HepG2 (cell line): Measurements from ENCODE around the gene RSF1. TPM values are rescaled to one million over a fixed set of nuclear protein-coding genes. Genes with fewer than 3 reads are reported as not detected.

ENCODE experiments used
- ATF1 ChIP-seq: IDR thresholded peaks from 2 replicates; pipeline ENCODE4 v1.6.1; 2016; ENCODE audit warnings: mild to moderate bottlenecking, control low read depth
- CCAR2 ChIP-seq: fragments of 200-400 bp; formaldehyde crosslinking; optimal IDR thresholded peaks from 2 replicates; pipeline ENCODE3; 2018; ENCODE audit warnings: low read depth, mild to moderate bottlenecking, low read length, moderate library complexity
- CEBPB ChIP-seq: IDR thresholded peaks from 2 replicates; pipeline ENCODE4 v1.6.1; 2011; ENCODE audit warnings: low read depth, low read length, improper control_type of control experiment, borderline replicate concordance
- EHMT2 ChIP-seq: fragments of 200-600 bp; sonication (generic); IDR thresholded peaks from 2 replicates; pipeline ENCODE4 v1.7.0; 2017; ENCODE audit warnings: antibody characterized with exemption, low read depth, low read length, borderline replicate concordance
- HNRNPL ChIP-seq: fragments of 200-400 bp; formaldehyde crosslinking; IDR thresholded peaks from 2 replicates; pipeline ENCODE4 v1.6.1; 2017; ENCODE audit warnings: mild to moderate bottlenecking, low read depth, low read length
- MAFF ChIP-seq: IDR thresholded peaks from 2 replicates; pipeline ENCODE4 v1.6.1; 2011; ENCODE audit warnings: low read depth, low read length, improper control_type of control experiment
- NFE2L2 ChIP-seq: fragments of 150-350 bp; IDR thresholded peaks from 2 replicates; pipeline ENCODE4 v1.6.1; 2014; ENCODE audit warnings: low read length
- RAD51 ChIP-seq: fragments of 450-650 bp; IDR thresholded peaks from 2 replicates; pipeline ENCODE4 v1.6.1; 2016; ENCODE audit warnings: borderline replicate concordance
- SKI ChIP-seq: fragments of 450-650 bp; IDR thresholded peaks from one replicate; pipeline ENCODE4 v1.6.1; 2018; ENCODE audit warnings: mild to moderate bottlenecking; ENCODE audit not compliant: partially characterized antibody
- TARDBP ChIP-seq: sonication (generic); formaldehyde crosslinking; IDR thresholded peaks from 2 replicates; pipeline ENCODE4 v1.8.0; 2022; ENCODE audit warnings: mild to moderate bottlenecking, missing genetic modification reagents
- TSC22D2 ChIP-seq: sonication (generic); formaldehyde crosslinking; IDR thresholded peaks from 2 replicates; pipeline ENCODE4 v1.5.1; 2020; ENCODE audit warnings: missing genetic modification reagents, mild to moderate bottlenecking, borderline replicate concordance
- ZKSCAN1 ChIP-seq: fragments of 150-350 bp; IDR thresholded peaks from 2 replicates; pipeline ENCODE4 v1.6.1; 2014; ENCODE audit warnings: low read length
- ZNF468 ChIP-seq: sonication (generic); formaldehyde crosslinking; IDR thresholded peaks from 2 replicates; pipeline ENCODE4 v1.8.0; 2022; ENCODE audit warnings: mild to moderate bottlenecking, moderate library complexity, missing genetic modification reagents
- ZNF558 ChIP-seq: sonication (generic); formaldehyde crosslinking; IDR thresholded peaks from 2 replicates; pipeline ENCODE4 v1.9.0; 2022; ENCODE audit warnings: mild to moderate bottlenecking, missing genetic modification reagents, borderline replicate concordance
- ZNF570 ChIP-seq: sonication (generic); formaldehyde crosslinking; IDR thresholded peaks from 2 replicates; pipeline ENCODE4 v1.4.0; 2020; ENCODE audit warnings: mild to moderate bottlenecking, missing genetic modification reagents, borderline replicate concordance
- ZNF670 ChIP-seq: sonication (generic); formaldehyde crosslinking; IDR thresholded peaks from 2 replicates; pipeline ENCODE4 v1.8.0; 2022; ENCODE audit warnings: mild to moderate bottlenecking, missing genetic modification reagents, borderline replicate concordance
- ZNF768 ChIP-seq: sonication (generic); formaldehyde crosslinking; IDR thresholded peaks from 2 replicates; pipeline ENCODE4 v1.4.0; 2020; ENCODE audit warnings: missing genetic modification reagents
- polyA plus RNA-seq, 8 experiments: library from polyadenylated mRNA; depleted of rRNA in 3 of 8; stranded (reverse) in 7 of 8; unstranded in 1 of 8; fragments of >200 nt; fragmentation: Illumina TruSeq in 4 of 8; extraction: Trizol in 4 of 8; gene quantifications; 2 replicates each; pipeline versions ENCODE4 v1.2.1 to v1.2.3, GENCODE V29; 2011 to 2016; ENCODE audit warnings: low read depth in 4 of 8, missing spikeins in 1 of 8, mixed read lengths in 1 of 8; ENCODE audit not compliant: insufficient read depth in 1 of 8
- total RNA-seq, 5 experiments: library from RNA; depleted of rRNA; stranded (reverse); fragments of >200 nt; fragmentation: Illumina TruSeq; extraction: Trizol; gene quantifications; 2 replicates each; pipeline ENCODE4 v1.2.3, GENCODE V29; 2016; ENCODE audit warnings: low read depth in 1 of 5
- TF ChIP-seq, protein P1 (sequence below): sonication (generic); formaldehyde crosslinking; IDR thresholded peaks from 2 replicates; pipeline ENCODE4 v1.4.0; 2020; ENCODE audit warnings: missing genetic modification reagents
- TF ChIP-seq, protein P2 (sequence below): sonication (generic); formaldehyde crosslinking; IDR thresholded peaks from 2 replicates; pipeline ENCODE4 v1.8.0; 2022; ENCODE audit warnings: mild to moderate bottlenecking, missing genetic modification reagents, moderate library complexity
- TF ChIP-seq, protein P3 (sequence below): sonication (generic); formaldehyde crosslinking; IDR thresholded peaks from 2 replicates; pipeline ENCODE4 v1.4.0; 2020; ENCODE audit warnings: missing genetic modification reagents
- TF ChIP-seq, protein P4 (sequence below): sonication (generic); formaldehyde crosslinking; IDR thresholded peaks from 2 replicates; pipeline ENCODE4 v1.4.0; 2020; ENCODE audit warnings: mild to moderate bottlenecking, missing genetic modification reagents
- TF ChIP-seq, protein P5 (sequence below): sonication (generic); formaldehyde crosslinking; IDR thresholded peaks from 2 replicates; pipeline ENCODE4 v1.5.1; 2020; ENCODE audit warnings: mild to moderate bottlenecking, missing genetic modification reagents, moderate library complexity

RSF1 gene
- total and polyA plus RNA-seq, 2 of the 13 experiments (the other 11 are each of a cell fraction or from before 2014, with no cell fraction given), result 15.5 to 33.1 TPM

DNA sequence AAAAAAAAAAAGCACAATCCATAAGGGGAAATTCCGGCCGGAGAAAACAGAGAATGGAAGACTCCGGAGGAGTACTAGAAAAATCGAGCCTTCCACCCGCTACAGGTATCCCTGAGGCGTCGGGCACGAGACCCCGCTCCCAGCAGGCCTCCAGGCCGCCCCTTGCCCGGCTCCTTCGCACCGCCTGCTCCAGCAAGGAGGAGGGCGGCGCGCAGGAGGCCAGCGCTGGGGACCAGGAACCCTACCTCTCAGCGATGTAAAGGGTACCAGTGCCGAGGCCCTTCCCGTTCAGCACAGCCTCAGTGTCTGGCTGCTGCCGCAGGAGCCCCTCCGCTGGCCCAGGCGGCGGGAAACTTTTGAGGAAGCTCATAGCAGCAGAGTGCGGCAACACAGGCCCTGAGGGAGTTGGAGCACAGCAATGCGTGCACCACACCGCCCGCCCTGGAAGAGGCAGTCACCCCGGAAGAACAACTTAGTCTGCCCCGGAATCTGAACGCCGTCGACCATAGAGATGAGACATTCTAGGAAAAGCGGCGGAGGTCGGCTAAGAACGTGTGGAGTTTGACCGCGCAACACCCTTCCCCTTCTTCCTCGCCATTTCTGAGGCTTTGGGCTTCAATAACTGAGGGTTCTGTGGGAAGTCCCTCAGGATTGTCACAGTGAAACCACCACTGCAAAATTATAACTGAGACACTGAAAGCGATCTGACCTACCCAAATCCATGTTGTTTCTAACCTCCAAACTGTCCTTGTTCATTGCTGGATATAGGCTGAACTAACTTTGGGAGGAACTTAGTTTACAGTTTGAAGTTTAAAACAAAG, 183.0 kb downstream of the RSF1 start, which contains the start of gene CLNS1A (continued):
- peak; percentile 97; the same call in 1 of the 2 replicates for TF ChIP-seq TSC22D2 (CRISPR knock-in tag)
- TF ChIP-seq EHMT2, result no peak; the same call in 1 of the 2 replicates
- TF ChIP-seq, protein P1, sequence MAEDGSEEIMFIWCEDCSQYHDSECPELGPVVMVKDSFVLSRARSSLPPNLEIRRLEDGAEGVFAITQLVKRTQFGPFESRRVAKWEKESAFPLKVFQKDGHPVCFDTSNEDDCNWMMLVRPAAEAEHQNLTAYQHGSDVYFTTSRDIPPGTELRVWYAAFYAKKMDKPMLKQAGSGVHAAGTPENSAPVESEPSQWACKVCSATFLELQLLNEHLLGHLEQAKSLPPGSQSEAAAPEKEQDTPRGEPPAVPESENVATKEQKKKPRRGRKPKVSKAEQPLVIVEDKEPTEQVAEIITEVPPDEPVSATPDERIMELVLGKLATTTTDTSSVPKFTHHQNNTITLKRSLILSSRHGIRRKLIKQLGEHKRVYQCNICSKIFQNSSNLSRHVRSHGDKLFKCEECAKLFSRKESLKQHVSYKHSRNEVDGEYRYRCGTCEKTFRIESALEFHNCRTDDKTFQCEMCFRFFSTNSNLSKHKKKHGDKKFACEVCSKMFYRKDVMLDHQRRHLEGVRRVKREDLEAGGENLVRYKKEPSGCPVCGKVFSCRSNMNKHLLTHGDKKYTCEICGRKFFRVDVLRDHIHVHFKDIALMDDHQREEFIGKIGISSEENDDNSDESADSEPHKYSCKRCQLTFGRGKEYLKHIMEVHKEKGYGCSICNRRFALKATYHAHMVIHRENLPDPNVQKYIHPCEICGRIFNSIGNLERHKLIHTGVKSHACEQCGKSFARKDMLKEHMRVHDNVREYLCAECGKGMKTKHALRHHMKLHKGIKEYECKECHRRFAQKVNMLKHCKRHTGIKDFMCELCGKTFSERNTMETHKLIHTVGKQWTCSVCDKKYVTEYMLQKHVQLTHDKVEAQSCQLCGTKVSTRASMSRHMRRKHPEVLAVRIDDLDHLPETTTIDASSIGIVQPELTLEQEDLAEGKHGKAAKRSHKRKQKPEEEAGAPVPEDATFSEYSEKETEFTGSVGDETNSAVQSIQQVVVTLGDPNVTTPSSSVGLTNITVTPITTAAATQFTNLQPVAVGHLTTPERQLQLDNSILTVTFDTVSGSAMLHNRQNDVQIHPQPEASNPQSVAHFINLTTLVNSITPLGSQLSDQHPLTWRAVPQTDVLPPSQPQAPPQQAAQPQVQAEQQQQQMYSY (CRISPR knock-in tag), result 0 out of 2 replicates have a peak, but pooled peaks have one; percentile 21
- TF ChIP-seq ZNF570 (CRISPR knock-in tag), result 0 out of 2 replicates have a peak, but pooled peaks have one; percentile 65
- TF ChIP-seq ZKSCAN1, result no peak
- TF ChIP-seq ATF1 (CRISPR knock-in tag), result 0 out of 2 replicates have a peak, but pooled peaks have one; percentile 32
- no peak for TF ChIP-seq ZNF558 (CRISPR knock-in tag)
- TF ChIP-seq MAFF, result no peak
- TF ChIP-seq, protein P2, sequence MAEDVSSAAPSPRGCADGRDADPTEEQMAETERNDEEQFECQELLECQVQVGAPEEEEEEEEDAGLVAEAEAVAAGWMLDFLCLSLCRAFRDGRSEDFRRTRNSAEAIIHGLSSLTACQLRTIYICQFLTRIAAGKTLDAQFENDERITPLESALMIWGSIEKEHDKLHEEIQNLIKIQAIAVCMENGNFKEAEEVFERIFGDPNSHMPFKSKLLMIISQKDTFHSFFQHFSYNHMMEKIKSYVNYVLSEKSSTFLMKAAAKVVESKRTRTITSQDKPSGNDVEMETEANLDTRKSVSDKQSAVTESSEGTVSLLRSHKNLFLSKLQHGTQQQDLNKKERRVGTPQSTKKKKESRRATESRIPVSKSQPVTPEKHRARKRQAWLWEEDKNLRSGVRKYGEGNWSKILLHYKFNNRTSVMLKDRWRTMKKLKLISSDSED (CRISPR knock-in tag), result no peak
- no peak for TF ChIP-seq CEBPB
- TF ChIP-seq CCAR2, result no peak
- peak; percentile 64 for TF ChIP-seq TARDBP (CRISPR knock-in tag)
- 0 out of 2 replicates have a peak, but pooled peaks have one; percentile 48 for TF ChIP-seq ZNF670 (CRISPR knock-in tag)
- no peak for TF ChIP-seq ZNF468 (CRISPR knock-in tag)
- TF ChIP-seq, protein P3, sequence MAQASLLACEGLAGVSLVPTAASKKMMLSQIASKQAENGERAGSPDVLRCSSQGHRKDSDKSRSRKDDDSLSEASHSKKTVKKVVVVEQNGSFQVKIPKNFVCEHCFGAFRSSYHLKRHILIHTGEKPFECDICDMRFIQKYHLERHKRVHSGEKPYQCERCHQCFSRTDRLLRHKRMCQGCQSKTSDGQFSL (CRISPR knock-in tag), result no peak
- peak; percentile 11 for TF ChIP-seq SKI
- peak; percentile 82 for TF ChIP-seq ZNF768
- no peak for TF ChIP-seq NFE2L2
- TF ChIP-seq, protein P4, sequence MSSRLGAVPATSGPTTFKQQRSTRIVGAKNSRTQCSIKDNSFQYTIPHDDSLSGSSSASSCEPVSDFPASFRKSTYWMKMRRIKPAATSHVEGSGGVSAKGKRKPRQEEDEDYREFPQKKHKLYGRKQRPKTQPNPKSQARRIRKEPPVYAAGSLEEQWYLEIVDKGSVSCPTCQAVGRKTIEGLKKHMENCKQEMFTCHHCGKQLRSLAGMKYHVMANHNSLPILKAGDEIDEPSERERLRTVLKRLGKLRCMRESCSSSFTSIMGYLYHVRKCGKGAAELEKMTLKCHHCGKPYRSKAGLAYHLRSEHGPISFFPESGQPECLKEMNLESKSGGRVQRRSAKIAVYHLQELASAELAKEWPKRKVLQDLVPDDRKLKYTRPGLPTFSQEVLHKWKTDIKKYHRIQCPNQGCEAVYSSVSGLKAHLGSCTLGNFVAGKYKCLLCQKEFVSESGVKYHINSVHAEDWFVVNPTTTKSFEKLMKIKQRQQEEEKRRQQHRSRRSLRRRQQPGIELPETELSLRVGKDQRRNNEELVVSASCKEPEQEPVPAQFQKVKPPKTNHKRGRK (CRISPR knock-in tag), result peak; percentile 100
- TF ChIP-seq HNRNPL, result no peak
- no peak for TF ChIP-seq RAD51
- TF ChIP-seq, protein P5, sequence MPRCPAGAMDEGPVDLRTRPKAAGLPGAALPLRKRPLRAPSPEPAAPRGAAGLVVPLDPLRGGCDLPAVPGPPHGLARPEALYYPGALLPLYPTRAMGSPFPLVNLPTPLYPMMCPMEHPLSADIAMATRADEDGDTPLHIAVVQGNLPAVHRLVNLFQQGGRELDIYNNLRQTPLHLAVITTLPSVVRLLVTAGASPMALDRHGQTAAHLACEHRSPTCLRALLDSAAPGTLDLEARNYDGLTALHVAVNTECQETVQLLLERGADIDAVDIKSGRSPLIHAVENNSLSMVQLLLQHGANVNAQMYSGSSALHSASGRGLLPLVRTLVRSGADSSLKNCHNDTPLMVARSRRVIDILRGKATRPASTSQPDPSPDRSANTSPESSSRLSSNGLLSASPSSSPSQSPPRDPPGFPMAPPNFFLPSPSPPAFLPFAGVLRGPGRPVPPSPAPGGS, result peak; percentile 59; the same call in 1 of the 2 replicates
